ENCODE results near the gene SSNA1. TPM values are rescaled to one million over a fixed set of nuclear protein-coding genes. Genes with fewer than 3 reads are reported as not detected.
A peak's percentile ranks its signal among the peaks of the same experiment; 100 is the strongest.

Gene SSNA1
- total RNA-seq, 1 experiment from 2014 or later: 62.3 TPM

DNA sequence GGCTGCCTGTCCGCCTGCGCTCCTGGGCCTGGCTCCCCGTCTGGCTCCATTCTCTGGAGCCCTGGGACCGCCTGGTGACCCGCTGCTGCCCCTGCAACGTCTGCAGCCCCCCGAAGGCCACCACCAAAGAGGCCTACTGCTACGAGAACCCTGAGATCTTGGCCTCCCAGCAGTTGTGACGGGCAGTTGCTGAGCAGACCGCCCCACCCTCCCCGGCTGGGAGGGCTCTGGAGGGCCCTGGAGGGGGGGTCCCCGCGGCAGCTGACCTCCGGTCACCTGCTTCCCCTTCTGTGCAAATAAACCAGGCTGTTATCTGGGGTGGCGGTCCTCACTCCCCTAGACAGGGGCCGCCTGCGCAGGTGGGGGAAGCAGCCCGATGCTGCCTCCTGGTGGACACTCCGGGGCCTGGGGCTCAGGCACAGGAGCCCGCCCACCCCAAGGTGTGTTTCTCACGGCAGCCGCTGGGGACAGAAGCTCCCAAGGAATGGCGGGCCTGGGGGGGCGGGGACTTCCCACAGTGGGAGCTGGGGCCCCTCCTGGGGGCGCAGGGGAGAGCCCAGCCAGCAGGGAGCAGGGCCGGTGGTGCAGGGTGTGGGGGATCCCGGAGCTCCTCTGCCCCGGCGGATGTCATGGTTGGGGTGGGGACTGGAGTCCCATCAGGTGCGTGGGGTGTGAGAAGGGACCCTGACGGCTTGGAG is 47.9 kb downstream of the SSNA1 start:
- H3K36me3 Mint-ChIP-seq (ENCODE audit: insufficient read depth, unreplicated experiment): peaks cover 30% of the 10 kb centered on the region
- no peak overlapping the region for H3K4me3 Mint-ChIP-seq (ENCODE audit: unreplicated experiment)
- H3K4me1 ChIP-seq: peaks cover 17% of the 10 kb centered on the region
- intact Hi-C loops (cut with micrococcal nuclease; ENCODE audit: unreplicated experiment): loop anchor here (1.0 to 5.0 kb wide), 2 partner anchors 9 to 34 kb away; partner anchors contain the start of genes RNF224 and TPRN
- no peaks in the 10 kb centered on the region for H3K9me3 Mint-ChIP-seq (ENCODE audit: unreplicated experiment)
- BruUV-seq (replicated peaks): no TSS peak
- TF ChIP-seq, protein P1, sequence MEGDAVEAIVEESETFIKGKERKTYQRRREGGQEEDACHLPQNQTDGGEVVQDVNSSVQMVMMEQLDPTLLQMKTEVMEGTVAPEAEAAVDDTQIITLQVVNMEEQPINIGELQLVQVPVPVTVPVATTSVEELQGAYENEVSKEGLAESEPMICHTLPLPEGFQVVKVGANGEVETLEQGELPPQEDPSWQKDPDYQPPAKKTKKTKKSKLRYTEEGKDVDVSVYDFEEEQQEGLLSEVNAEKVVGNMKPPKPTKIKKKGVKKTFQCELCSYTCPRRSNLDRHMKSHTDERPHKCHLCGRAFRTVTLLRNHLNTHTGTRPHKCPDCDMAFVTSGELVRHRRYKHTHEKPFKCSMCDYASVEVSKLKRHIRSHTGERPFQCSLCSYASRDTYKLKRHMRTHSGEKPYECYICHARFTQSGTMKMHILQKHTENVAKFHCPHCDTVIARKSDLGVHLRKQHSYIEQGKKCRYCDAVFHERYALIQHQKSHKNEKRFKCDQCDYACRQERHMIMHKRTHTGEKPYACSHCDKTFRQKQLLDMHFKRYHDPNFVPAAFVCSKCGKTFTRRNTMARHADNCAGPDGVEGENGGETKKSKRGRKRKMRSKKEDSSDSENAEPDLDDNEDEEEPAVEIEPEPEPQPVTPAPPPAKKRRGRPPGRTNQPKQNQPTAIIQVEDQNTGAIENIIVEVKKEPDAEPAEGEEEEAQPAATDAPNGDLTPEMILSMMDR (IDR thresholded peaks at IDR 0.05; ENCODE audit: insufficient read depth in 1 of 2, low read depth in 1 of 2, low read length in 1 of 2, severe bottlenecking in 1 of 2, unreplicated experiment in 1 of 2): peak; percentile 98
- peaks cover 3% of the 10 kb centered on the region for H3K27me3 Mint-ChIP-seq (ENCODE audit: insufficient read depth, unreplicated experiment)
- H3K27ac Mint-ChIP-seq (ENCODE audit: unreplicated experiment): no peak overlapping the region
- peaks cover 13% of the 10 kb centered on the region for H3K4me1 Mint-ChIP-seq (ENCODE audit: low read depth, unreplicated experiment)
- peak; percentile 91 to 93 for DNase-seq
- H3K27me3 ChIP-seq (replicated peaks; ENCODE audit: control insufficient read depth, insufficient read depth, low read length): no peaks in the 10 kb centered on the region
- POLR2A ChIA-PET: interaction anchor here (0.5 to 1.1 kb wide), 6 partner anchors 9 to 190 kb away, joined by 3 to 9 read pairs (median 4); partner anchors contain the start of gene RNF224
- no peaks in the 10 kb centered on the region for H3K9me3 ChIP-seq
- CTCF ChIA-PET: interaction anchor here (0.5 to 1.4 kb wide), 44 partner anchors 9 to 436 kb away, joined by 3 to 27 read pairs (median 4); partner anchors contain the start of genes ANAPC2, ENTPD8, LRRC26 and MAN1B1
- no peaks in the 10 kb centered on the region for H3K36me3 ChIP-seq (ENCODE audit: control insufficient read depth, insufficient read depth, low read length)
- H3K4me3 ChIP-seq (ENCODE audit: low read depth, low read length): no peak overlapping the region

DNA sequence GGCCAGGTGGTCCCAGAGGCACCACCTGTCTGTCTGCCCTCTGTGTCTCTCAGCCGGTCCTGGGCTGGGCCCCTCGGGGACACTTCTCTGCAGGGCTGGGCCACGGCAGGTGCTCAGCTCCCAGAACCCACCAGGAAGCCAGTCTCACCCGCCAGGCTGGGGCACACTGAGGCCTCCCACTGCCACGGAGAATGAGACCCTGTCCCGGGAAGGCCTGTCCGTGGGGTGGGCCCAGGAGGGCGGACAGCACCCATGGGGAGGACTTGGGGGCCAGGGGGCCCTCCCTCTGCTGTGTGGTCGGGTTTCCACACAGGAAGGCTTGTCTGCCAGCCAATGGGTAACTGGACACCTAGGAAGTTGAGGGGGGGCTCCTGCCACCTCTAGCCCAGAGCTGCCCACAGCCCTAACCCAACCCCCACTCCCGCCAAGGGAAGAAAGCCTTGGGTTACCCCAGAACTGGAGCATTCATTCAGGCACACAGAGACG is 48.5 kb downstream of the SSNA1 start:
- Mint-ChIP-seq H3K36me3 (ENCODE audit: insufficient read depth, unreplicated experiment) (peaks cover 36% of the 10 kb centered on the region), H3K27me3 (ENCODE audit: insufficient read depth, unreplicated experiment) (peaks cover 3% of the 10 kb centered on the region), H3K27ac (ENCODE audit: unreplicated experiment) (no peak overlapping the region), H3K4me1 (ENCODE audit: low read depth, unreplicated experiment) (peaks cover 13% of the 10 kb centered on the region), H3K4me3 (ENCODE audit: unreplicated experiment) (no peak overlapping the region), H3K9me3 (ENCODE audit: unreplicated experiment) (no peaks in the 10 kb centered on the region)
- no peak overlapping the region for H3K4me3 ChIP-seq (ENCODE audit: low read depth, low read length)
- no peaks in the 10 kb centered on the region for H3K36me3 ChIP-seq (ENCODE audit: control insufficient read depth, insufficient read depth, low read length)
- no TSS peak for BruUV-seq (replicated peaks)
- ChIA-PET POLR2A (interaction anchor here (0.5 to 1.1 kb wide), 6 partner anchors 10 to 190 kb away, joined by 3 to 9 read pairs (median 4); partner anchors contain the start of gene RNF224), CTCF (interaction anchor here (0.5 to 1.5 kb wide), 43 partner anchors 10 to 437 kb away, joined by 3 to 27 read pairs (median 4); partner anchors contain the start of genes ANAPC2, ENTPD8, LRRC26 and MAN1B1)
- no peaks in the 10 kb centered on the region for H3K27me3 ChIP-seq (replicated peaks; ENCODE audit: control insufficient read depth, insufficient read depth, low read length)
- intact Hi-C loops (cut with micrococcal nuclease; ENCODE audit: unreplicated experiment): loop anchor here (1.0 to 5.0 kb wide), 2 partner anchors 10 to 35 kb away; partner anchors contain the start of genes RNF224 and TPRN
- H3K4me1 ChIP-seq: peaks cover 17% of the 10 kb centered on the region
- H3K9me3 ChIP-seq: no peaks in the 10 kb centered on the region
- DNase-seq: no peak
- TF ChIP-seq, protein P1 (IDR thresholded peaks at IDR 0.05; ENCODE audit: insufficient read depth in 1 of 2, low read depth in 1 of 2, low read length in 1 of 2, severe bottlenecking in 1 of 2, unreplicated experiment in 1 of 2): no peak

Measured in Caco-2 (cell line).